Measurements from ENCODE around the gene DLD. TPM values are rescaled to one million over a fixed set of nuclear protein-coding genes. Genes with fewer than 3 reads are reported as not detected.

DLD gene
- total RNA-seq, 2 donors from 2014 or later: 75.3 to 112 TPM

GRCh38 chr7:107937531-107937930 is 46.5 kb downstream of the DLD start:
- no peak overlapping the region for H3K4me3 Mint-ChIP-seq
- peaks cover 6% of the 10 kb centered on the region for H3K4me1 Mint-ChIP-seq
- H3K27ac Mint-ChIP-seq: no peak overlapping the region
- no peaks in the 10 kb centered on the region for H3K27me3 Mint-ChIP-seq
- no peaks in the 10 kb centered on the region for H3K9me3 Mint-ChIP-seq
- ATAC-seq (replicated peaks): no peak
- H3K36me3 Mint-ChIP-seq (ENCODE audit: low read depth): peaks cover 13% of the 10 kb centered on the region

GRCh38 chr7:107938456-107939250 is 47.7 kb downstream of the DLD start:
- Mint-ChIP-seq H3K4me3 (no peak overlapping the region), H3K4me1 (no peaks in the 10 kb centered on the region), H3K9me3 (no peaks in the 10 kb centered on the region), H3K27ac (no peak overlapping the region), H3K27me3 (no peaks in the 10 kb centered on the region), H3K36me3 (ENCODE audit: low read depth) (peaks cover 4% of the 10 kb centered on the region)
- no peak for ATAC-seq (replicated peaks)

- Mint-ChIP-seq H3K4me3 (no peak overlapping the region), H3K27ac (no peak overlapping the region), H3K4me1 (no peaks in the 10 kb centered on the region), H3K9me3 (no peaks in the 10 kb centered on the region), H3K36me3 (ENCODE audit: low read depth) (no peaks in the 10 kb centered on the region), H3K27me3 (no peaks in the 10 kb centered on the region)
- ATAC-seq (replicated peaks): no peak
These were observed 48.8 kb downstream of the DLD start for GRCh38 chr7:107939573-107940489.

GRCh38 chr7:107940951-107941350 is 50.0 kb downstream of the DLD start:
- H3K36me3 Mint-ChIP-seq (ENCODE audit: low read depth): no peaks in the 10 kb centered on the region
- no peak for ATAC-seq (replicated peaks)
- no peaks in the 10 kb centered on the region for H3K4me1 Mint-ChIP-seq
- H3K27me3 Mint-ChIP-seq: no peaks in the 10 kb centered on the region
- H3K4me3 Mint-ChIP-seq: no peak overlapping the region
- H3K9me3 Mint-ChIP-seq: no peaks in the 10 kb centered on the region
- H3K27ac Mint-ChIP-seq: no peak overlapping the region

GRCh38 chr7:107943018-107943417 is 52.0 kb downstream of the DLD start:
- Mint-ChIP-seq H3K9me3 (no peaks in the 10 kb centered on the region), H3K27me3 (no peaks in the 10 kb centered on the region), H3K36me3 (ENCODE audit: low read depth) (no peaks in the 10 kb centered on the region), H3K27ac (no peak overlapping the region), H3K4me3 (no peak overlapping the region), H3K4me1 (no peaks in the 10 kb centered on the region)
- ATAC-seq (replicated peaks): no peak

GRCh38 chr7:107944411-107945169 is 53.6 kb downstream of the DLD start:
- Mint-ChIP-seq H3K36me3 (ENCODE audit: low read depth) (no peaks in the 10 kb centered on the region), H3K27me3 (no peaks in the 10 kb centered on the region), H3K4me3 (no peak overlapping the region), H3K4me1 (no peaks in the 10 kb centered on the region), H3K27ac (no peak overlapping the region), H3K9me3 (no peaks in the 10 kb centered on the region)
- ATAC-seq (replicated peaks): no peak

- Mint-ChIP-seq H3K27me3 (no peaks in the 10 kb centered on the region), H3K4me3 (no peak overlapping the region), H3K9me3 (no peaks in the 10 kb centered on the region), H3K27ac (no peak overlapping the region), H3K36me3 (ENCODE audit: low read depth) (no peaks in the 10 kb centered on the region), H3K4me1 (no peaks in the 10 kb centered on the region)
- ATAC-seq (replicated peaks): no peak
These were observed 54.3 kb downstream of the DLD start for GRCh38 chr7:107945332-107945731.

GRCh38 chr7:107946451-107946850 is 55.5 kb downstream of the DLD start:
- ATAC-seq (replicated peaks): no peak
- Mint-ChIP-seq H3K4me3 (no peak overlapping the region), H3K27me3 (no peaks in the 10 kb centered on the region), H3K4me1 (no peaks in the 10 kb centered on the region), H3K36me3 (ENCODE audit: low read depth) (no peaks in the 10 kb centered on the region), H3K27ac (no peak overlapping the region), H3K9me3 (no peaks in the 10 kb centered on the region)

GRCh38 chr7:107946881-107947280 is 55.9 kb downstream of the DLD start:
- Mint-ChIP-seq H3K9me3 (no peaks in the 10 kb centered on the region), H3K27ac (no peak overlapping the region), H3K4me3 (no peak overlapping the region), H3K36me3 (ENCODE audit: low read depth) (no peaks in the 10 kb centered on the region), H3K4me1 (no peaks in the 10 kb centered on the region), H3K27me3 (no peaks in the 10 kb centered on the region)
- no peak for ATAC-seq (replicated peaks)

GRCh38 chr7:107948645-107949442 is 57.9 kb downstream of the DLD start:
- no peak for ATAC-seq (replicated peaks)
- H3K27ac Mint-ChIP-seq: no peak overlapping the region
- H3K9me3 Mint-ChIP-seq: no peaks in the 10 kb centered on the region
- H3K4me3 Mint-ChIP-seq: no peak overlapping the region
- H3K36me3 Mint-ChIP-seq (ENCODE audit: low read depth): no peaks in the 10 kb centered on the region
- H3K27me3 Mint-ChIP-seq: peaks cover 4% of the 10 kb centered on the region
- no peaks in the 10 kb centered on the region for H3K4me1 Mint-ChIP-seq

- Mint-ChIP-seq H3K36me3 (ENCODE audit: low read depth) (no peaks in the 10 kb centered on the region), H3K27ac (no peak overlapping the region), H3K4me3 (no peak overlapping the region), H3K4me1 (no peaks in the 10 kb centered on the region), H3K9me3 (no peaks in the 10 kb centered on the region), H3K27me3 (peaks cover 4% of the 10 kb centered on the region)
- ATAC-seq (replicated peaks): no peak
These were observed 58.5 kb downstream of the DLD start for GRCh38 chr7:107949443-107949935.

GRCh38 chr7:107951172-107951787 is 60.3 kb downstream of the DLD start:
- no peaks in the 10 kb centered on the region for H3K9me3 Mint-ChIP-seq
- H3K27me3 Mint-ChIP-seq: peaks cover 5% of the 10 kb centered on the region
- H3K36me3 Mint-ChIP-seq (ENCODE audit: low read depth): no peaks in the 10 kb centered on the region
- no peaks in the 10 kb centered on the region for H3K4me1 Mint-ChIP-seq
- H3K27ac Mint-ChIP-seq: no peak overlapping the region
- ATAC-seq (replicated peaks): no peak
- no peak overlapping the region for H3K4me3 Mint-ChIP-seq

- Mint-ChIP-seq H3K36me3 (ENCODE audit: low read depth) (no peaks in the 10 kb centered on the region), H3K27me3 (peaks cover 9% of the 10 kb centered on the region)
- no peak for ATAC-seq (replicated peaks)
These were observed 60.9 kb downstream of the DLD start for GRCh38 chr7:107951896-107952295.

More at GRCh38 chr7:107951896-107952295, 60.9 kb downstream of the DLD start:
- no peak overlapping the region for H3K4me3 Mint-ChIP-seq
- no peaks in the 10 kb centered on the region for H3K4me1 Mint-ChIP-seq
- no peak overlapping the region for H3K27ac Mint-ChIP-seq
- H3K9me3 Mint-ChIP-seq: no peaks in the 10 kb centered on the region
